Vagina (tissue), 2 donors: Measurements from ENCODE around the gene UBE3D. TPM values are rescaled to one million over a fixed set of nuclear protein-coding genes. Genes with fewer than 3 reads are reported as not detected.
"Not testable (repeated sequence)": the region's sequence is repeated elsewhere in the genome, so short reads cannot be mapped to it uniquely, and the experiment has no call there.

ENCODE experiments used
- DNase-seq, 2 donors: peaks; one replicate each; pipeline ENCODE4 v3.0.0-alpha.2; 2017; ENCODE audit errors: extremely low spot score in 2 of 2
- H3K27ac ChIP-seq: fragments of 200-600 bp; sonication (generic); one replicate; pipeline ENCODE4 v1.5.1; 2019
- H3K27me3 ChIP-seq: fragments of 200-600 bp; sonication (generic); one replicate; pipeline ENCODE4 v1.5.1; 2019
- H3K36me3 ChIP-seq, 2 donors: fragments of 200-600 bp; sonication (generic); one replicate each; pipeline ENCODE4 v1.5.1; 2017 to 2019
- H3K4me1 ChIP-seq: fragments of 200-600 bp; sonication (generic); one replicate; pipeline ENCODE4 v1.5.1; 2019
- H3K4me3 ChIP-seq, 2 donors: fragments of 200-600 bp; sonication (generic); 1 replicate in 1 of 2; 2 replicates in 1 of 2; pipeline ENCODE4 v1.5.1; 2016 to 2019
- H3K9me3 ChIP-seq: fragments of 200-600 bp; sonication (generic); one replicate; pipeline ENCODE4 v1.5.1; 2019
- POLR2A ChIP-seq, 2 donors: fragments of 450-650 bp; IDR thresholded peaks; one replicate each; pipeline ENCODE4 v1.6.1; 2017; ENCODE audit warnings: antibody characterized with exemption in 2 of 2, mild to moderate bottlenecking in 2 of 2, moderate library complexity in 2 of 2
- POLR2AphosphoS5 ChIP-seq, 2 donors: sonication (generic); formaldehyde crosslinking; IDR thresholded peaks; one replicate each; pipeline ENCODE4 v1.9.0; 2017; ENCODE audit warnings: antibody characterized with exemption in 2 of 2, mild to moderate bottlenecking in 2 of 2, low read depth in 1 of 2; ENCODE audit not compliant: insufficient read depth in 1 of 2
- intact Hi-C: fragments of 100-400 bp; cut with DNase I; formaldehyde crosslinking; loops from one replicate; pipeline ENCODE4 v1.15.1; 2023
- total RNA-seq: library from RNA; depleted of rRNA; stranded (reverse); fragments of >200 nt; gene quantifications from one replicate; pipeline ENCODE4 v1.2.3, GENCODE V29; 2016
- TF ChIP-seq, protein P1 (sequence below), 3 experiments: fragments of 450-650 bp in 2 of 3; fragments of 200-600 bp in 1 of 3; sonication (generic) in 1 of 3; IDR thresholded peaks; one replicate each; pipeline ENCODE4 v1.5.1; 2017 to 2019; ENCODE audit warnings: antibody characterized with exemption in 3 of 3, mild to moderate bottlenecking in 2 of 3, moderate library complexity in 2 of 3

UBE3D gene
- total RNA-seq, 1 donor from 2014 or later, result 8.3 TPM

DNA sequence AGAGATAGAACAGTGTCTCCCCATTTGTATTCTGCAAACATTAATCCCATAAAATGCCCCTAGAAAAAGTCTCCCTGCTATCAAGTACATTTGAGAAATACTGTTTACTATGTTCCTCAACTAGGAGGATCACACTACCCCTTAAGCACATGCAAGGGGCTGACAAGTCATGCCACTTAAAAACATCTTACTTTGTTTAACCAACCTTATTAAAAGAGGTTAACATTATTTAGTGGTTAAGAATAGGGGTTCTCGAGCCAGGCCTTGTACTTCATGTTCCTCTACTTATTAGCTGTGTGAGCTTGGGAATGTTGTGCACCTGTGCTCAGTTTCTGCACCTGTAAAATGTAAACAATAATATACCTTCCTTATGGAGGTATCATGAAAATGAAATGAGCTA, 113.7 kb downstream of the UBE3D start:
- Histone ChIP-seq H3K36me3 (no peaks in the 10 kb centered on the region), H3K27me3 (no peaks in the 10 kb centered on the region), H3K4me1 (no peaks in the 10 kb centered on the region), H3K9me3 (no peaks in the 10 kb centered on the region), H3K27ac (no peak overlapping the region), H3K4me3 (no peak overlapping the region)
- DNase-seq, result no peak
- no peak for TF ChIP-seq POLR2AphosphoS5 (IDR thresholded peaks at IDR 0.05; ENCODE audit: insufficient read depth in 1 of 2, low read depth in 1 of 2)
- no peak for TF ChIP-seq POLR2A (IDR thresholded peaks at IDR 0.05)
- intact Hi-C loops, result no loop called here

DNA sequence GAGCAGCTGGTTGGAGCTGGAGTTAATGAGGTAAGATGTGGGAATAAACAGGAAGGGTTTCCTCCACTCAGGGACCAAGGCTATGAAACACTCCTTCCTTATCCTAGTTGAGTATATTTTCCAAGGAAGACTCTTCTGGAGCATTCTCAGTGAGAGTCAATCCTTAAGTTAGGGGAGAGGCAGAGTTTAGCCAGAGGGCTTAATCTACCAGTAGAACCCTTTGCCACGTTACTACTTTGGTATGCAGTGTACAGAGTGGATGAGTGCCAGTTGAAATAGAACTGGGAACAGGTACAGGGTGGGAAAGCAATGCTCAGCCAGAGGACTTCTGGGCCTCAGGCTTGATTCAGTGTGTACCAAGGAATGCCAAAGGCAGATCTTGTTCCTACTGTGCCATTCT, 114.3 kb downstream of the UBE3D start:
- no peak for TF ChIP-seq POLR2A (IDR thresholded peaks at IDR 0.05)
- no peak for TF ChIP-seq POLR2AphosphoS5 (IDR thresholded peaks at IDR 0.05; ENCODE audit: insufficient read depth in 1 of 2, low read depth in 1 of 2)
- TF ChIP-seq, protein P1, sequence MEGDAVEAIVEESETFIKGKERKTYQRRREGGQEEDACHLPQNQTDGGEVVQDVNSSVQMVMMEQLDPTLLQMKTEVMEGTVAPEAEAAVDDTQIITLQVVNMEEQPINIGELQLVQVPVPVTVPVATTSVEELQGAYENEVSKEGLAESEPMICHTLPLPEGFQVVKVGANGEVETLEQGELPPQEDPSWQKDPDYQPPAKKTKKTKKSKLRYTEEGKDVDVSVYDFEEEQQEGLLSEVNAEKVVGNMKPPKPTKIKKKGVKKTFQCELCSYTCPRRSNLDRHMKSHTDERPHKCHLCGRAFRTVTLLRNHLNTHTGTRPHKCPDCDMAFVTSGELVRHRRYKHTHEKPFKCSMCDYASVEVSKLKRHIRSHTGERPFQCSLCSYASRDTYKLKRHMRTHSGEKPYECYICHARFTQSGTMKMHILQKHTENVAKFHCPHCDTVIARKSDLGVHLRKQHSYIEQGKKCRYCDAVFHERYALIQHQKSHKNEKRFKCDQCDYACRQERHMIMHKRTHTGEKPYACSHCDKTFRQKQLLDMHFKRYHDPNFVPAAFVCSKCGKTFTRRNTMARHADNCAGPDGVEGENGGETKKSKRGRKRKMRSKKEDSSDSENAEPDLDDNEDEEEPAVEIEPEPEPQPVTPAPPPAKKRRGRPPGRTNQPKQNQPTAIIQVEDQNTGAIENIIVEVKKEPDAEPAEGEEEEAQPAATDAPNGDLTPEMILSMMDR (IDR thresholded peaks at IDR 0.05), result no peak
- intact Hi-C loops, result no loop called here
- H3K27me3 ChIP-seq, result no peaks in the 10 kb centered on the region
- H3K36me3 ChIP-seq, result no peaks in the 10 kb centered on the region
- H3K4me1 ChIP-seq, result no peaks in the 10 kb centered on the region
- no peaks in the 10 kb centered on the region for H3K9me3 ChIP-seq
- H3K4me3 ChIP-seq, result no peak overlapping the region
- no peak overlapping the region for H3K27ac ChIP-seq
- no peak for DNase-seq

DNA sequence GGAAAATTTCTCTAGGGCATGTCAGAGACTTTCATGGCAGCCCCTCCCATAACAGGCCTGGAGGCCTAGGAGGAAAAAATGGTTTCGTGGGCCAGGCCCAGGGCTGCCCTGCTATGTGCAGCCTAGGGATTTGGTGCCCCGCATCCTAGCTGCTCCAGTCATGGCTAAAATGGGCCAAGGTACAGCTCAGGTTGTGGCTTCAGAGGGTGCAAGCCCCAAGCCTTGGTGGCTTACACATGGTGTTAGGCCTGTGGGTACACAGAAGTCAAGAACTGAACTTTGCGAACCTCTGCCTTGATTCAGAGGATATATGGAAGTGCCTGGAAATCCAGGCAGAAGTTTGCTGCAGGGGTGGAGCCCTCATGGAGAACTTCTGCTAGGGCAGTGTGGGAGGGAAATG, 134.7 kb downstream of the UBE3D start:
- not testable (repeated sequence) for H3K4me1 ChIP-seq

DNA sequence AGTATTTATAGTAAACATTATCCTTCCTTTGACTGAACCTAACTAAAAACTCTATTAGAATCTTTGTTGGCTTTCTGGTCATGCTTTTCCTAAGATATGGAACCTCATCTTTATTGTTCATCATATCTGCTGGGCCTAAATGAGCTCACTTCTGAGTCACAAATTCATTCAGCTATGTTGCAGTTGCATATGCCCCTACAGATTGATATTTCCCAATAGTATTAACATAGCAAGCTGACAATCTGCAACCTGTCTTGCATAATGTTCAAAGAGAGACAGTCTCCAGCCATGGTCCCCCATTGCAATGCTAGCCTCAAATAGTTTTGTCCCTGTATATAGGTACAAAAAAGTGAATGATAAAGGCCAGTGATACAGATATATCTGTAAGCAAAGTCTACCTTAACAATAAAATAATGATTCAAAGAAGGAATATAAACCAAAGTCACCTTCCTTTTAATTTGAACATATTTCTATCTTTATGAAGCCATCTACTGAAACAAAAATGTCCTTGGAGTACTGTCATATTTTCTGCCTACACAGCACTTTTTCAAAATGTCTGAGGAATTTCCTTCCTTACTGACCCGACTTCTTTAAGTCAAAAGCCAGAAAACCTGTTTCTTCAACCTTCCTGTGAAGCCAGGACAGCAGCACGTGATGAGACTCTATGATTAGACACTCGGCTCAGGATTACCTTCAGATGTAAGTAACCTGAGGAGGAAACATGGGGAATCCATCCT, 140.7 kb downstream of the UBE3D start:
- intact Hi-C loops, result no loop called here
- TF ChIP-seq POLR2AphosphoS5 (IDR thresholded peaks at IDR 0.05; ENCODE audit: insufficient read depth in 1 of 2, low read depth in 1 of 2) (no peak), POLR2A (IDR thresholded peaks at IDR 0.05) (no peak)
- TF ChIP-seq, protein P1 (IDR thresholded peaks at IDR 0.05), result no peak
- Histone ChIP-seq H3K4me3 (no peak overlapping the region), H3K4me1 (no peaks in the 10 kb centered on the region), H3K36me3 (no peaks in the 10 kb centered on the region), H3K9me3 (no peaks in the 10 kb centered on the region), H3K27ac (no peak overlapping the region), H3K27me3 (no peaks in the 10 kb centered on the region)
- DNase-seq, result no peak

More for the DNA sequence above, 134.7 kb downstream of the UBE3D start:
- H3K27me3 ChIP-seq, H3K9me3 ChIP-seq, DNase-seq, intact Hi-C loops, H3K4me3 ChIP-seq, H3K27ac ChIP-seq: not testable (repeated sequence)
- peaks cover 0 to 12% of the 10 kb centered on the region in 2 donors for H3K36me3 ChIP-seq

DNA sequence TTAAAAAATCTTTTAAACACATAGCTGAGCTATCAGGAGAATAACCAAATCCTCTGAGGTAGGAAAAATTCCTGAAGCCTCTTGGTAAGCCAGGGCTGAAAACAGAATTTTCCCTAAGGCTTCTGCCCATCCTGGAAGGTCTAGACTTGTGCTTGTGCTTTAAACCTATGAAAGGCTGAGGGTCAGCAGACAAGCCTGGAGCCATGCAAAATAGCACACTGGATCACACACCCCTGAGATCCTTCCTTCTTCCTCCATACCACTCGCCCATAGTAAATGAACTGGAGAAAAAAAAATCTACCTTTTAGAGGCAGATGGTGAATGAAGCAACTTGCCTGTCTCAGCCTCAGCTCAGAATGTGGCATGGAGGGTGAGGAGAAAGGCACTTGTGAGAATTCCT, 144.4 kb downstream of the UBE3D start:
- TF ChIP-seq, protein P1 (IDR thresholded peaks at IDR 0.05), result no peak

DNA sequence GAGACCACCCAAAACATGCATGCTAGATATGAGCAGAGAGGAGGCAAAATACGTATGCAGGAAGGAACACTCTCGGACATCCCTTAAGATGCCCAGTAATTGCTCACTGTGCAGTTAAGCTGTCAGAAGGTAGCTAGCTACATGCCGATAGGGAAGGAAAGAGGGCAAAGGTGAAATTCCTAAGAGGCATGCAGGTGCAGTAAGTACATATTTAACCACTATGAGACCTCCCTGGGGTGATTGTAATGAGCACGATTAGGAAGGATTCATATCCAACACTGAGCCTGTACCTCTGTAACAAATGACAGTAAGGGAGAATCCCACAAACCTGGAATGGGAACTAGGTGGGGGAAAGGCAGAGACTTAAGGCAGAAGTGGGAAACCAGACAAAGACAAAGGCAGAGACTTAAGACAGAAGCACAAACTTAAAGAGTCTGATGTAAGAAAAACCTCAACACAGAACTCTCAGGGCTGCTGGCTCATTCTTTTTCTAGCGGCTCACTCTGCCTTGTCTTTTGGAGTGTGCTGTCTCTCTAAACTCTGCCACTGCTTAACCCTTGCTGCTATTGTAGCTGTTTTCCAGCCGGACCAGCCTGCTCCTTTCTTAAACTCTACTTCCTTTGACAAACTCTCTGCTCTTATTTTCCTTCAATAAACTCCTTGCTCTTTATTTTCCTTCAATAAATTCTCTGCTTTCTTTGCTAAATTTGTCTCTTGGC, 148.1 kb downstream of the UBE3D start:
- no peaks in the 10 kb centered on the region for H3K4me1 ChIP-seq
- no peak for DNase-seq
- no peaks in the 10 kb centered on the region for H3K36me3 ChIP-seq
- no peak overlapping the region for H3K4me3 ChIP-seq
- H3K27ac ChIP-seq, result no peak overlapping the region
- TF ChIP-seq POLR2AphosphoS5 (IDR thresholded peaks at IDR 0.05; ENCODE audit: insufficient read depth in 1 of 2, low read depth in 1 of 2) (no peak), POLR2A (IDR thresholded peaks at IDR 0.05) (no peak)
- TF ChIP-seq, protein P1 (IDR thresholded peaks at IDR 0.05), result no peak
- intact Hi-C loops, result no loop called here
- H3K9me3 ChIP-seq, result no peaks in the 10 kb centered on the region
- no peaks in the 10 kb centered on the region for H3K27me3 ChIP-seq

More for the DNA sequence above, 144.4 kb downstream of the UBE3D start:
- no peaks in the 10 kb centered on the region for H3K27me3 ChIP-seq
- intact Hi-C loops, result no loop called here
- no peak for DNase-seq
- H3K36me3 ChIP-seq, result no peaks in the 10 kb centered on the region
- no peaks in the 10 kb centered on the region for H3K9me3 ChIP-seq
- no peaks in the 10 kb centered on the region for H3K4me1 ChIP-seq
- no peak overlapping the region for H3K4me3 ChIP-seq
- no peak overlapping the region for H3K27ac ChIP-seq
